HG02981 (cell line): ENCODE data around the gene HOXC10.

Experiments
- ATAC-seq: cut with Tn5 transposase; IDR thresholded peaks from one replicate; pipeline ENCODE4 v1.9.1; 2021; ENCODE audit warnings: mild to moderate bottlenecking, moderate library complexity; ENCODE audit not compliant: unreplicated experiment

HOXC10 gene

DNA sequence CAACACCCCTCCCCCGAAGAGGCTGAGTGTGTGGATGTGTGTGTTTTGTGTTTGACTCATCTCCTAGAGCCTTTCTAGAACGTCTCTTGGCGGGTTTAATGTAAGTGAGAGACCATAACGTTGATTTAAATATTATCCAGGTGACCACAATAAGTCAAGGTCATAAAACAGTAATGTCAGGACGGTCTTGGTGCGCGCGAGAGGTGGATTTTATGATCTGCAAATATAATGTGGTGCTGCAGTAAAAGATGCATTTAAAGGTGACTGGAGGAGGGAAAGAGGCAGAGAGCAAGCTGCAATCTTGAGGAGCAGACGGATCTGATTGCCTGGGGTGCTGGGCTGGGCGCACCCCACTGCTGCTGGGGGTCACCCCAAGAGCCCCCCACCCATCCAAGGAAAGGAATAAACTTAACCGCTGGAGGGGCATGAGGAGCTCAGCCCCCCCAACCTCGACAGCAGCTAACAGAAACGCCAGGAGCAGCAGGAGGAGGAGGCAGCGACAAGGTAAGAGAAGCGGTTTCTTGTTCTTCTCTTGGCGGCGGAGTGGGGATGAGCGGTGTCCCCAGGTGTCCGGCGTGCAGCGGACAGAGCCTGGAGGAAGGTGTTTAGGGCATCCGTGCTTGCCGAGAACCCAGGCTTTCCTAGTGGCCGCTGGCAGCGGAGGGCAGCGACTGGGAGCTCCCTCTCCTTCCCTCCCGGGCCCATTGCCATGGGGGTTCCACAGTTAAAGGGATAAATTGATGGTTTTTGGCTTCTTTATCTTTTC, 5.5 kb downstream of the HOXC10 start:
- no peak for ATAC-seq

DNA sequence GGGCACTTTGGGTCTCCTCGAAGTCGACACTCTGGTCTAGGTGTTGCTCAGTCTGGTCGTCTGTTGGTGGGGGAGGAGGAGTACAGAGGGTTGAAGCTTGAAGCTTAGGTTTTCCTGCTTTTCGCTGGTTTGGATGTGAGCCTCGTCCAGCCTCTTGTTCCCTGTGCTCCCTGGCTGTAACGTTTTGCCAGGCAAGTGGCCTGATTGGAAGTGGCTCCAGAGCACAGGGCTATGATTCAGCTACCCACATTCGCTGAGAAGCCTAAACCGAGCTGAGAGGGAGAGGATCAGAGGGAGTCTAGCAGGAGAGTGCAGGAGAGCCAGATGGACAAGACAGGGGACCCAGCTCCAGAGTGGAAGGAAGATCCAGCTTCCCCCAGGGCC, 6.1 kb downstream of the HOXC10 start:
- ATAC-seq: no peak

DNA sequence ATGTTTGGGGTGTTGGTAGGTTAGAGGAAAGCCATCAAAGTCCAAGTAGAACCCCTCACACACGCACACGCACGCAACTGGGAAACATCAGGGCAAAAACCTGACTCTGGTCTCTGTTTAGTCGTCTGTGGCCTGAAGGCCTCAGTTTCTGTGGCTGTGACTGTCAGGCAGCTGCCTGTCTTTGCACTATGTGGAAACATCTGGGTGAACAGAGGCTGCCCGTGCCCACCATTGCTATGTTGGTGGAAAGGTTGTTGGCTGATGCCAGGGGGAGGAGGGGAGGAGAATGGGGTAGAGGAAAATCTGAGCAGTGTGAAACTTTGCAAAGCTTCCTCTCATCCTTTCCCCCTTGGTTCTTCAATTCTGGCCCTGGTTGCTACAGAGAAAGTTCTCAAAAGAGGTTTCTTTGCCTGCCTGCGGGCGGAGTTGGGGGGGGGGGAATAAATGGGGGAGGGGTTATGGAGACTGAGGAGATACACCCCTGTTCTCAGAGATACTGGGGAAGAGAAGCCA, 7.5 kb downstream of the HOXC10 start:
- no peak for ATAC-seq

DNA sequence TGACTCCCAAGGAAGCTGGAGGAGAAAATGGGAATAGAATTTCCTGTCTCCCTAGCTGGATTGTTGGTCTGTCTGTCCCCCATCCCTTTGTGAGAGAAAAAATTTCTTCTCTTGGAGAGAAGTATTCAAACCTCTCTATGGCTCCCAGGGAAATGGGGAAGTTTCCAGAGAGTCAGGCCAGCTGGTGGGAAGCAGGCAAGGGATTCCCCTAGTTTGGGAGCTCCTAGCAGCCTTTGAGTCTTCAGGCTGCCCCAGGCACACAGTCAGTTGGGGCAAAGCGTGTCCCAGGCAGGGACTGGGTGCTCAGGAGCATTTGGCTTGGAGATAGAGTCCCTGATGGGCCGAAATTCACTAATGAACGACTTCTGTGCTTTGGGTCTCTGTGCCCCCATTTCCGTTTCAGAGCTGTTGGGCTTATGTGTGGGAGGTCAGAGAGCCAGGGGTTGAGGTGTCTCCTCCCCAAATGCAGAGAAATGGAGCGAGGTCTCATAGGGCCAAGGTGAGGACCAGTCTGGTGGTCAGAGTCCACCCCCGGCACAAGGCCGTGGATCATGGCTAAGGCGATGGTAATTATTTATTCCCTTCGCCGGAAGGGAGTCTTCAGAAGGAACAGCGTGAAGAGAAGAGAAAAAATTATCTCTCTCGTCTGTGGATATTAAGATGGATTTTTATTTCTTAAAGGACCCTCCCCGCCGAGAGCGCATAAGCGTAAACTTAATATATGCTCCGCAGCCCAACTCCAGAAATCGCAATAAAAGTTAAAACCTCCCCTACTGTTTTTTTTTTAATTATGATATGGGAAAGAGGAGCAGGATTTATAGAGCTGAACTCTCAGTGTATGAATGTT, 8.4 kb downstream of the HOXC10 start:
- no peak for ATAC-seq

DNA sequence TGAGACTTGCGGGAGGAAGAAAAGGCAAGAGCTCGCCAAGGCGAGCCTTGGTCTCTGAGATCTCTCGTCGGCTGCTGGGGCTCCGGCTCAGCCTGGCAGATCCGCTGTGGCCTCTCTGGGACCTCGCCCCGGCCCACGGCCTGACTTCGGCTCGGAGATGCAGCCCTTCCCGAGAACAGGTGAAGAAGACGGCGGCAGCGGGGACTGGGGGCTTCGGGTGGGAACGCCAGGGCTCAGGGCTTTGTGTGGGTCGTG, 9.0 kb downstream of the HOXC10 start:
- ATAC-seq: no peak

DNA sequence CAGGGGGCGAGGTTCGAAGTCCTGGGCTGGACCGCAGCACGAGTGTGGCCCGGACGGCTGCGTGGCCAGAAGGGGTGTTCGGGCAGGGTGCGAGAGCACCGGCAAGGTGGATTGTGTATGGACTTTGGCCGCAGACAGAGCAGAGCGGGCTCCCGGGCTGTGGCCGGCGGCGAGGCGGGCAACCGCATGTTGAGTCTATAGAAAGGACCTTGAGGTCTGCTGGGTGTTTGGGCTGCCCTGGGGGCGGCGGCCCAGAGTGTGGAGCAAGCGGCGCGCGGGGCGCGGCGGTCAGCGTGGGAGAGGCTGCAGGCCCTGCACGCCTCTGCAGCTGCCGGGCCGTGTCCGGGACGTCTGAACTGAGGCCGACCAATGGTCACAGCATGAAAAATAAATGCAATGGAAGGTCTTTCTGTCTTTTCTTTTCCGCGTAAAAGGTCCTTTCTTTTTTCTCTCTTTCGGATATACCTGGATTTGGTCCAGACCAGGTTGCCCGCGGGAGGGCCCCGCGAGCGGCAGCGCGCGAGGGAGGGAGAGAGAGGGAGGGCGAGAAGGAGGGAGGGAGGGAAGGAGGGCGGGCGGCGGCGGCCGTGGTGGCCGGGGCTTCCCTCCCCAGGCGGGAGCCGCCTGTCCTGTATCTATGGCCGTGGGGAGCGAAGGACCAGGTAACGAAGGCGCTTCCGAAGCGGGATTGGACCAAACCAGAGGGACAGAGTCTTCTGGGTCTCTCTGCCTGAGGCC, 9.5 kb downstream of the HOXC10 start:
- ATAC-seq: no peak

DNA sequence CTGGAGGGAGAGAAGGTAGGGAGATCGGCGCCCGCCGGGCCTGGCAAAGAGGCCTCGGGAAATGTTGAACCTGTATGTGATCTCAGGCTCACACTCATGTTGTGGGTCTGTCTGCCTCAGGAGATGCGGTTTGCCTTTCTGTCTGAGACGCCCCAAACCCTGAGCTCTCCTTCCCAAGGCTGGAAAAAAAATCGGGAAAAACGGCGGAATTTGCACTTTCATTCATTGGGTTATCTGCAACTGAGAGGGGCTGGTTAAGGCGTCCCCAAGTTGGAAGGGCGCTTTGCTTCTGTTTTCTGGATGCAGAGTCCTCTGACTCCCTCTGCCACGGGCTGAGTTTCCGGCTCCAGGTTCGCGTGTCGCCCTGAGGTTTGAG, 10.0 kb downstream of the HOXC10 start:
- no peak for ATAC-seq

DNA sequence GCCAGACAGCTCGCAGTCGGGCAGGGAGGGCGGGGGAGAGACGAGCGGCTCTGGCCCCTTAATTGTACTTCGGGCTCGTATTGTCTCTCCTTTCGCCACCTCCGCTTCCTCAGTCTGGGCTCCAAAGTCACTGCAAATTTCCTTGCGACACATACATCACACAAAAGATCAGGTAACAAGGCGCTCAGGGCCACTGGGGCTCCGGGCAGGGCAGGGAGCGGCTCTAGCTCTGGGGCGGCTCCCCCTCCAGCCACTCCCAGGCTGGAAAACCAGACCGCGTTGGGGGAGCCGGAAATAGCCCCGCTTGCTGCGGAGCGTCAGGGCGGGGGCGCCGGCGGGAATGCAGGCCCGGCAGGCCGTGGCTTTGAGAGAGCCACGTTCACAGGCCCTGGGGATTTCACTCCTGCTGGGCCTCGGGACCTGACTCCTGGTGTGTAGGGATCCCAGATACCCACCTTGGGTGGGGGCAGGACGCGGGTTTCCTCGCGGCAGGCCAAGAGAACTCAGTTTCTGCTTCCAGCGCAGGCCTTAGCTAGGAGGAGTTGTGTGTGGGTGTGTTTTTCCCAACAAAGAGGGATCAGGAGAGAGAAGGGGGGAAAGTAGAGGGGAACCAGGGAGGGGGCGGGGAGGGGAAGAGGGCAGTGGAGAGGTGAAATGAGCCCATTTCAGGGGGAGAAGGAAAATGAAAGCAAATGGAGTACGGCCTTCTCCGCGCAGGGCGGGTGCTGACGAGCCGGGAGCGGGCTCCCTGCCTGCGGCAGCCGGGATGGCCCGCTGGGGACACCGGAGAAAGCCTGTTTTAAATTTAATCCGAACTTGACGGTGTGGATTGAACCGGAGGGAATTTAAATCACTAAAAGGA, 10.7 kb downstream of the HOXC10 start:
- ATAC-seq: no peak

DNA sequence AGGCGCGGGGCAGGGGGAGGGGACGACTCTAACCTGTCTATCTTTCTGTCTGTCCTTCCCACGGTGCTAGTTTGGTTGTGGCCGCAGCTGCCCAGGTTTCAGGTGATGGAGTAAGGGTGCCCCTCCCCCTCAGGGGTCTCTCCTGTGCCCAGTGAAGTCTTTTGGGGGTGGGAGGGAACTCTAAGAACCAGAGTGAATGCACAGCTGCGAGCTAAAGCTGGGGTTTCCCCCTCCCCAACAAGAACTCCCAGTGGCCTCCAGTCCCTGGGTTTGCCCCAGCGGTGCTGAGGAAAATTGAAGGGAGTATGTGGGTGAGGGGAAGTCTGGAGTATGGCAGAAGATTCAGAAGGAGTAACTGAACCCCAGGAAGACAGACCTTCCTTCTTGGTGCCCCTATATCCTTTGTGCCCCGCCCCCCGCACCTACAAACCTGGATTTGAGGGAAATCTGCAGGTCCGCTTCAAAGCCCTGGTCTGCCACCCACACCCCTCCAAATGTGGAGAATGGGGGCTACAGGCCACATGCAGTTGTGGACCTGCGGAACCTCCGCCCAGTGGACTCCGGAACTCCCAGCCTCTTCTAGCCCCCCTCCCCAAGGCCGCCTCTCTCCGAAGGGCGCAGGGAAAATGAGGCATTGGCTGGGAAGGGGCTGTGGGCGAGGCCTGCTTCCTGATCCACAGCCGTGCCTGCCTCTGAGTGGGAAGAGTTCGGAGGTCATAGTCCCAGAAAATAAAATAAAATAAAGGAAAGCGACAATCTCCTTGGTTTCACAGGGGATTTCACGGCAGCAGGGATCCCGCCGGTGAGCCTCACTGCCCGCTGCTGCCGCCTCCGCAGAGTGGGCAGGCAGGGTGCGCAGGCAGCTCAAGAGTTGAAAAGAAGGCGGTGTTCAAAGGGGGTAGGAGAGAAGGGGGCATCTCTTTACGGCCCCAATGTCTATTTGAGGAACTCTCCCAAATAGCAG, 11.6 kb downstream of the HOXC10 start:
- no peak for ATAC-seq

DNA sequence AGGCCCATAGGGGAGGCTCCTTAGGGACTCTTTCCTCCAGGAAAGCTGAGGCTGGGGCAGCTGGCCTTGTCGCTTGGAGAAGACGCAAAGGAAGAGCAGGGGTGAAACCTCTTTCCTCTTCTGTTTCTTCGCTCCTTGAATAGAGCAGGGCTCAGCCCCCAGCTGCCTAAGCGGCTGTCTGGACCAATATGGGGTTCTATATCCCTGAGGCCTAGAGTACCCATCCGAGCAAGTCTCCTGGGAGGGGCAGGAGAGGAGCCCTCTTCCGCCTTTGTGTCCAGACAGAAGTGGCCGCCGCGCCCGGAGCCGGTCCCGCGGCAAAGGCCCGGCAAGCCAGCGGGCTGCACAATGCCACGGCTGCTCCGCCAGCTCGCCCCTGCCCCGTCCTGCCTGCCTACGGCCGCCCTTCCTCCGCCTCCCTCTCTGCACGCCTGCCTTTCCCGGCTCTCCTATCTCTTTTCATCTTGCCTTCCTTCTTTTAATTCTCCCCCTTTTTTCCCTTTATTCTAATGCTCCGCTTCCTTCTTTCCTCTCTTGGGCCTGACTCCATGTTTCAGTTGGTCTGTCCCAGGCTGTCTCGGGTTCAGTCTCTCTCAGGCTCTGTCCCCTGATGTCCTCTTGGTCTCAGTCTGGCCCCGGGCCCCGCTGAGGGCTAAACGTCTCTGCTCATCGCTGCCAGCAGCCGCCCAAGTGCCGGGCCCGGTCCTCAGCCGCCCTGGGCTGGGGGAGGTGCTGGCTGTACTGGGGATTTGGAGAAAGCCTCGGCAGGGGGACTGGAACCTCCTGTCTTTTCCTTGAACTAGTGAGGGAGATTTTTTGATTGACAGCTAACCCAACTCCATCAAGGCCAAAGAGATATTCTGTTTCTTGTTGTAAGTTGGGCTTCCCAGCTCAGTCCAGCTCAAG, 12.5 kb downstream of the HOXC10 start:
- no peak for ATAC-seq

DNA sequence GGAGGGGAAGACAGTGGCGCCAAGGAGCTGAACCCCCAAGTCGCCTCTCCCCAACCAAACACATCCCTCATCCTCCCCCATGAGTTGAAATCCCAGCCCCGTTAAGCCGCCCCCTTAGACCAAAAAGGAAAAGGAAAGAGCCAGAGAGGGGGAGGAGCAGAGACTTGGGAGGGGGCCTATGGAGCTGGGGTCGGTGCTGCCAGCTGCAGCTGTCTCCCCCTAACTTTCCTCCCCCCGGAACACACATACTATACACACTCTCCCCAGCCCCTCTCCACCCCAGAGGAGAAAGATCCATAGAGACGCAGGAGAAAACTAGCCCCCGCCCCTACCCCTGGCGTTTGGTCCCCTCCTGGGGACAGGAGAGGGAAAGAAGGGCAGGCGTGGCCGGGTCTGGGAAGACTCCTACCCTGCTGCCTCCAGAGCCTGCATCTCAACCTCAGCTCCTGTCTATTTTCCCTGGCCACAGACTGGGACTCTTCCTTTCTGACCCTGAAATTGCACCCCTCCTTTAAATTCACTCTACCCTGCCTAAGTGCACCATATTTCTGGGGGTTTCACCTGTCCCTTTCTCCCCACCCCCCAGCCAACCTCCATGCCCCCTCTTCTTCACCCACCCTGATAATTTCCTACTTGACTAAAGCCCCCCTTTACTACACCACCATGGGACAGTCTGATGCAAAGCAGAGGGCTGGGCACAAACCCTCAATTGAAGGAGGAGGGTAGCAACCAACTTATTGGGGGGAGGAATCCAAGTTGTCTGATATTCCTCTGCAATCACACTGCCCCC, 13.4 kb downstream of the HOXC10 start:
- no peak for ATAC-seq

DNA sequence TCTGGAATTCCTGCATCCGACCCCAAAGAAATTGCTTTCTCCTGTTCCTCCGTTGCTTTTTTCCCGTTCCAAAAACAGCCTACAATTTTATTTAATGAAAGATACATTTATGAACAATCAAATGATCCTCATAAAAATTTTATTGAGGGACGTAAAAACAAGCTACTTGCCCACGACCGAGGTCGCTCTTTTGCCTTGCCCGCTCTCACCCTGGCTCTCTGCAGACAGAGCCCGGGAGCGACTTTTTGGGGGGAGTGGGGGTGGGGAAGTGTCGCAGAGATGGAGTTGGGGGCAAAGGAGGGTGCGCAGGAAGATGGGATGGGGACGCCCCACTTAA, 13.9 kb downstream of the HOXC10 start:
- ATAC-seq: no peak

DNA sequence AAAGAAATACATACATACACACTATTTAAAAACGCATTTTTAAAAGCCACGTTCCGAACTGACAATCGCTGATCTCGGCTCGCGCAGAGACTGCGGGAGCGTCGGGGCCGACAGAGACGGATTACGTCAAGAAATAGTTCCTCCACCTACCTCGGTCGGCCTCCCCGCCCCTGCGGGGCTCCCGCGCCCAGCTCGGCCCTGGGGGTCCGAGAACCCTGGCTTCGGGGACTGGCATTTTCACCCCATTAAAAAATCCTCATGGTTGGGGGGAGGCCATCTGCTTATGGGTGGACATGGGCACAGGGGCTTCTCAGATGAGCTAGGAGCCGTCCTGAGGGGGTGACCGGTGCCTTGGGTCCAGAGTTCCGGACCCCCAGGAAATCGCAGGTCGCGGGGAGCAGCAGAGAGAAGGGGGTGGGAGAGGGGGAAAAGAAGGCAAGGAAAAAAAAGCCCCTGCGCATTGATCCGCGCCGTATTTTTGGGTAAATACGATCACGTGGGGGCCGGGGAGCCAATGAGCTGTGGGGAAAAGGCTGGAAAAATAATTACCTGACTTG, 14.7 kb downstream of the HOXC10 start:
- ATAC-seq: no peak

DNA sequence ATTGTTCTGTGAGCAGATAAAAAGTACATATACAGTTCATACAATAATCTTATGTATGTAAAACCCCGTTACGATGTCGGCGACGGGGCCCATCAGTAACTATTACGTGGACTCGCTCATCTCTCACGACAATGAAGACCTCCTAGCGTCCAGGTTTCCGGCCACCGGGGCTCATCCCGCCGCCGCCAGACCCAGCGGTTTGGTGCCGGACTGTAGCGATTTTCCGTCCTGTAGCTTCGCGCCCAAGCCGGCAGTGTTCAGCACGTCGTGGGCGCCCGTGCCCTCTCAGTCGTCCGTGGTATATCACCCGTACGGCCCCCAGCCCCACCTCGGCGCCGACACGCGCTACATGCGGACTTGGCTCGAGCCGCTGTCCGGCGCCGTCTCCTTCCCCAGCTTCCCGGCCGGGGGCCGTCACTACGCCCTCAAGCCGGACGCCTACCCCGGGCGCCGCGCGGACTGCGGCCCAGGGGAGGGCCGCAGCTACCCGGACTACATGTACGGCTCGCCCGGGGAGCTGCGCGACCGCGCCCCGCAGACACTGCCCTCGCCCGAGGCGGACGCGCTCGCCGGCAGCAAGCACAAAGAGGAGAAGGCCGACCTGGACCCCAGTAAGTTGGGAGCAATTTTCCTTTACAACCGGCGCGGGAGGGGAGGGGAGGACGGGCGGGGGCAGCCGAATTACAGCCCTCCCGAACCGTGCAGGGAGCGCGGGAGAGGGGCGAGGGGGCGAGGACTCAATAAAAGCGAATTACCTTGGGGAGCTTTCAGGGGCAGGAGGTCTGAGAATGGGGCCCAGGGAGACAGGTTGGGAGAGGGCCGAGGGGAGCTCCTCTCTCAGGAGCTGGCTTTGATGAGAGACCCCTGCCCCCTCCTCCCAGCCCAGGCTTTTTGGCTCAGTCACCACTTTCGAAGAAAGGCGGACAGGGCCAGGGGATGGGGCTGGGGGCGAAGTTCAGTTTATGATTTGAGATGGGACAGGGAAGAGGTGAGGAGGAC, 15.5 kb downstream of the HOXC10 start, which contains the start of gene HOXC9:
Gene HOXC9, plus strand, starts transcription at position 46 of the 999 bp plus-strand sequence. Its CDS starts 28 bp downstream, at position 74.
- ATAC-seq: no peak

DNA sequence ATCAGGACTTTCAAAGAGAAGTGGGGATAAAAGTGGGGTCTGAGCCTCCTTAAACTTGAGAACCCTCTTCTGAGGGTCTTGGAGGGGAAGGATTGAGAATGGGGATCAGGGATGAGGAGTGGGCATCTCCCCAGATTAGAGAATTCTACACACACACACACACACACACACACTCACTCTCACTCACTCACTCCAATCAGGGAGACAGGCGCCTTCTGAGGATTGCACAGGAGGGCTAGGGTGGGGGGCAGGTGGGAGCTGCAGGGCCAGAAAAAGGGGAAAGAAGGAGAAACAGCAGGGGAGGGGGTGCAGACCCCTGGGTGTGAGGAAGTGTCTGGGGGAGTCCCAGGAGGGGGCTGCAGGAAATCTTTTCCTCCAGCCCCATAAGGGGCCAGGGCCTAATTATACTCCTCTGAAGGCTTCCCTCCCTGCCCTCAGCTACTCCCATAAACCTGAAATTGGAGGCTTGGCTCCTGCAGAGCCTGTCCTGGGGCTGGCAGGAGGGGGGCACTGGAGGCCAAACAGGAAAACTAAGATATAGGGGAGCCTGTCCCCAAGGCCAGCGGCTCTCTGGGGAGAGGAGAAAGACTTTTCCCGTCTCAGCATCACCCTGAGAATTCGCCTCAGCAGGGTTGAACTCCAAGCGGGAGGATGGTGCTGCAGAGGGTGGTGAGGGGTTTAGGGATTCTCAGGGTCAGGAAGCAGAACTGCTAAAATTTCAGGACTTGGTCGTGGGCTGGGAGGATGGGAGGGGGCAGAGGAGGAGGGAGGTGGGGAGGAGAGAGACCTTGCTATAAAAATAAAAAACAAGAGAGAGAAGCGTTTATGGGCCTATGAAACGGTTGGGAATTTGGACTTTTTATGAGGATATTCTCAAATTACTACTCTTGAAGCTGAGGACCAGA, 16.6 kb downstream of the HOXC10 start:
- no peak for ATAC-seq
